Measurements from ENCODE around the gene MYEOV.

MYEOV gene

DNA sequence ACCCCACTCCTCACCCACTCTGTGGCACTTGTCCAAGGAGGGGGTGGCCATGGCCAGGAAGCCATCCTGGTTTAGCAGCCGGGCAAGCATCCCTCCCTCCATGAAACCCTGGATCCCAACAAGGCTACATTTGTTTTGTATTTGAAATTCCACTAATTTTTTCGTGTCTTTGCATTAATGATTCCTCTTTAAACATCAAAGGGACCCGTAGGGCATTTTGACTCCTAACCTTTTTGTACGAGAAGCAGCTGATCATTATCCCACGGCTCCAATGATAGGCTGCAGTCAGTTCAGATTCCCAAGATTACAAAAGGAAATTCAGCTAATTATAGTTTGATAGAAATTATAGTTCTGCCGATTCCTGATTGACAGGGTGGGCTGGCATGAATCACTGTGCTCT is 10.7 kb downstream of the MYEOV start:
- no peak for DNase-seq

DNA sequence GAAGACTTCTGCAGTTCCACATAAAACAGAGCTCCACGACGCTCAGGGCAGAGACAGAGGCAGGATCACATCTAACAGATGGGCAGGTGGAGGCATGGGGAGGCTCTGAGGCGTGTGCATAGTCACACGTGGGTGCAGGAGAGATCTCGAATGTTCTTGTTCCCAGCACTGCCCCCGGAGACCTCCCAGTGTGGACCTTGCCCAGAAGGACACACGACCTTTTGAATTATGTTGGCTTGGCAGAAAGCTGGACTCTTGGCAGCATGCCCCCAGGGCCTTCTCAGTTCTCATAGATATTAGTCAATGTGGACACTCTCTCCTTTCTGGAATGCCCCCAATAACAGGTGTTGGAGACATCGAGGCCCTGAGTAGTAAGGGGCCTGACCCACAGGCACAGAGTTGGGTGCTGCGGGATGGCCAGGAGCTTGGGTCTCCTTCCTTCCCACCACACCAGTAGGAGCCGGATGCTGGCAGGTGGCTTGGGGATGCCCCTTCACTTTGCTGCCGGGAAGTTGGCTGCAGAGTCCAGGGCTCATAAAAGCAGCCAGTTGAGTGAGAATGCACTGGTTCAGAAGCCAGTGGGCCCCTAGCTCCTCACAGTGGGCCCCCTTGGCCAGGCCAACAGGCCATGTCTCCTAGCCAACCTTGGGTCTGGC is 12.1 kb downstream of the MYEOV start:
- no peak for DNase-seq

DNA sequence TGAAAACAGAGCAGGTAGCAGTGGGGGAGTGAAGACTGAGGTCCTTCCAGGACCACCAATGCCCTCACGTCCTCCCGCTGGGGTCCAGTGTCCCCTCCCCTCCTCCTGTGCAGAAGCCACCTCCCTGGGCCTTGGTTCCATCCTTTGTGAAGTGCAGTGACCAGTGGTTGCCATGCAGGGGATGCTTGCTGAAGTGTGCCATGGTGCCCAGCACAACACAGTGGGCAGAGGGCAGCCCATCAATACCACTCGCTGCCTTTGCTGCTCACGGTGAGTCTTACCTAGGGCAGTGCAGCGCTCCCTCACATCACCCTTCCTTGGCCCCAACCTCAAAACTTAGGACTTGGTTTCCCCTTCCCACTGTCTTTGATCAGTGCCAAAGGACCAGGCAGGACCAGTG is 12.9 kb downstream of the MYEOV start:
- no peak for DNase-seq

DNA sequence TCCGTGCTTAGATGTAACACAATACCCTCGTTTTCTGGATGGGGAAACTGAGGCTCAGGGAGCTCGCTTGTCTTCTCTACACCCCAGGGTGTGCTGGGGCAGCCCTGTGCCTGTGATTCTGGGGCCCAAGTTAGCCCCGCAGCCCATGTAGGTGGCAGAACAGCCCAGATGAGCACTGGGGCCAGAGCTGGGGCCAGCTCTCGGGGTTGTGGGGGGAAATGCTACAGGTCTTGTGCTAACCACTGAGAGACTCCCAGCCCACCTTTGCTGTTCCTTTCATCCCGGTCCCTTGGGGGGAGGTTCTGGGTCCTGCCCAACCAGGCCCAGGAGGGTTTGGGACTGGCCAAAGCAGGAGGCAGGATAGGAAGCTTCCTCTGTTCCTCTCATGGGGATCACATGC is 13.5 kb downstream of the MYEOV start:
- DNase-seq: no peak

DNA sequence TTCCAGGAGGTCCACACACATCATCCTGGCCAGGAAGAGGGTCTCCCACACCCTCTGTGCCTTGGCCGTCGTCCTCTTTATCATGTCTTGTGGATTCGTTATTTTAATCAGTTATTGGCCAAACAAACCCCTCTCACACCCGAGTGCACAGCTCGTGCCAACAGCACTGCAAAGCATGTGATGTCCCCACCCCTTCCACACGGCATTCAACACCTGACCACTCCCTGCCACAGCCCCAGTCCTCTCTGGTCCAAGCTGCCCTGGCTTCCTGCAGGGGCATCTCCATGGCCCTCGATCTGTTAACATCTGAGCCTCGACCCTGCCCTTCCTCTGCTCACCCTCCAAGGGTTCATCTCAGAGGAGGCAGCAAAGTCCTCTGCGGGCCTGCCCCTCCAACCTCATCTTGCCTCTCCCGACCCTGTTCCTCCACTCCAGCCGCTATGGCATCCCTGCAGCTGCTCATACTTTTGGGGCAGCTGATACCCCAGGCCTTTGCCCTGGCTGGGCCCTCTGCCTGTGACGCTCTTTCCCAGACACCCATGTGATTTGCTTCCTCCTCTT is 14.0 kb downstream of the MYEOV start:
- no peak for DNase-seq

DNA sequence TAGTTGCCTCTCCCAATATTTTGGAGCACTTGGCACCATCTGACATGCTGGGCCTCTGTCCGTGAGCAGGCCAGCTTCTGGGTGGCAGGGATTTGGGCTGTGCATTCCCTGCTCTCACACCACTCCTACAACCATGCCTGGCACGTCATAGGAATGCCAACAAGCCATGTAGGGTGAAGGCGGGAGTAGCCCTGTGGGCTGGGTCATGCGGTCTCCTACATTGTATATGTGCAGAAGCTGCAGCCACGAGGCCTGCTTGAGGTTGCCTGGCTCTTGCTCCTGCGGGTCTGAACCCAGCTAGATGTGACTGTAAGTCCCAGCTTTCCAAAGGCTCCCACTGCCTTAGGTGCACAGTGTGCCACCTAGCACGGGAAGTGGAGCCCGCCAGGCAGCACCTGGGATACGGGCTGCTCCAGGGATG is 14.5 kb downstream of the MYEOV start:
- no peak for DNase-seq

DNA sequence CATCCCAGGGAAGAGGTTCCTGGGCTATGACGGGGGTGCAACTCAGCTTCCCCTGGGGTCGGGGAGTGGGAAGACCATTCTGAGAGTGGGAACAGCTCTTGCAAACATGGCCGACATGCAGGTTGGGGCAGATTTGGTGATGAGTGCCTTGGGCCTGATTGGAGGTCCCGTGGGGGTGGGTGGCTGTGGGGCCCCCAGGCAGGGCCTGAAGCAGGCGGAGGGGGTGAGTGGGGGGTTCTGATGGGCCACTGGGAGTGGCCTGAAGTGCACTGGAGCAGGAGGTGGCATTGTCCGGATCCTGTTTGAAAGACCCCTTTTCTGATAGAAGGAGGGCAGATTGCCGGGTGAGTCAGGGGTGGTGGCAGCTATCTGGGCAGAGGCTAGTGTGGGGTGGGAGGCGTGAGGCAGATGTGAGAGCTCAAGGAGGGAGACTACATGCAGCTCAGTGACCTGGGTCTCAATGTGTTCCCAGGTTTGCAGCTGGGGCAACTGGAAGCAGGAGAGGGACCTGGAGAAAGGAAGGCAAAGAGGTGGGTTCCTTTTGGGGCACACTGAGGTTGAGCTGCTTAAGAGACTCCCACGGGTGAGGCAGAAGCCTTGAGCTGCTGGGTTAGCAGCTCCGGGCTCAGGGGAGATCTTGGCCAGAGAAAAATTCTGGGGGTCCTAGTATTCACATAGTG is 15.1 kb downstream of the MYEOV start:
- no peak for DNase-seq

DNA sequence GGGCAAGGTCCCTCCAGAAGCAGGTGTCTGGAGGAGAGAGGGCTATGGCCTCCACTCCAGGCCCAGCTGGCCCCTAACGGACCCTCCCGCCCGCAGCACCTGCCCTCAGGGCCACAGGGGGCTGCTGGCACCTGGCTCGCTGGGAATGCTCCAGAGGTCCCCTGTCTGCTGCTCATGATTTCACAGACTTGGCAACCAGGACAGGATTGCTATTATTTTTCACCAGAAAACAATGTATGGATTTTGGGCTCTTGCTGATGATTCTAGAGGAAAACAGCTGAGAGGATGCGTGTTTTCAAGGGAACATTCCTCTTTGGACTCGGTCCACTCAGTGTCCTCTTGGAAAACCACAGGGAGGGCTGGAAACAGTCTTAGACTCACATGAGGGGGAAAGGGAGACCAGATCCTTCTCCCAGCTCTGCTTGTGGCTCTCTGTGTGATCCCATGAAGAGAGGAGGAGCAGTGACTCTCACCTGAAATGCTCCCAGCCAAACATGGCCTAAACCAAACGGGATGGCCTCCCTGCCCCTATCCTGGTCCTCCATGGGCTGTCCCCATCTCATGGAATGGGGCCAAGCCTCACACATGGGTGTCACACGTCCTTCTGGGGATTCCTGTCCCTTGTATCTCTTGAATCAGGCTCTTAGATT is 15.8 kb downstream of the MYEOV start:
- DNase-seq: no peak

DNA sequence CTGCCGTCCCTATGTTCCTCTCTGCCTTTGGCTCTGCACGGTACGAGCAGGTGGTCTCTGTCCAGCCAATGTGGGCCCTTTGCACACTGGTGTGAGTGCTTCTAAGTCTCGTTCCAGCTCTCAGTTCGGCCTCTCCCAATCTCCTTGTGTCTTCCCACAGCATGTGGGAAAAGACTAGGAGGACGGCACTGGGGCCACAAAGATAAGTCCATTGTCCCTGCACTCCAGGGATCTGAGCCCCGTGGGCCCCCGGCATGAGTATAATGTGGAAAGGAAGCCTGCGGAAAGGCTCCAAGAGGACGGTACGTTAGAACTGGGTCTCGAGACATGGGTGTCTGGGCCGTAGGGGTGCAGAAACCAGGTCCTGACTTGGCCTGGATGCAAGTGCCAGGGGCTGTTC is 16.4 kb downstream of the MYEOV start:
- DNase-seq: no peak

DNA sequence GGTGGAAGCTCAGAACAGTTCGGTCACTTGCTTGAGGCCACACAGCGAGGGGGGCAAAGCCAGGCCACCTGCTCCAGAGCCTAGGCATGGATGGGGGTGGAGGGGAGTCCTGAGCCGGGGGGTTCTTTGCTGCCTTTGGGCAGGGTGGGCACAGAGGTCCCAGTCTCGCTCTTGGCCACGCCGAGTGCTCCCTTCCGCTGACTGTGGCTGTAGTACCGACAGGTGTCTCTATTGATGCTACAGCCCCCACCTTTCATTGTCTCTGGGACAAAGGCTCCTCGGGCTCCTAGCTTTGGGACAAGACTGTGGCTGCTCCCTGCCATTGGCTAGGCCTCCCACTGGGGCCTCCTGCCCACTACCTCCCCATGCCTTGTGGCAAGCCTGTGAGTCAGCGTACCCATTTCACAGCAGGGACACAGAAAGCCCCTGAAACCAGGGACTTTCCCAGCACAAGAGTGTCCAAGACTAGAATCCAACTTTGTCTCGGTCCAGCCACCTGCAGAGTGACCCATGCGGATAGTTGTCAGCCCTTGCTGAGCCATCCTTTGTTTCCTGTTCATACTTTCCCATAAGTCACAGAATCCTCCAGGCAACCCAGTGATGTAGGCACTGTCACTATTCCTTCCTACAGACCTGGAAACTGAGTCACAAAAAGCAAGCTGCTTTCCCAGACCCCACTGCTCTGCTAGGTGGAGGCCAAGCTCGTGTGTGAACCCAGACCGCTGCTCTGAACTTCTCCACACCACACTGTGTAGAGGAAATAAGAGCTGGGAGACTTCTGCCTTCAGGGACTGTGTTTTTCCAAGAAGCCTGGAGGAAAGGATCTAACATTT is 17.2 kb downstream of the MYEOV start:
- DNase-seq: no peak

DNA sequence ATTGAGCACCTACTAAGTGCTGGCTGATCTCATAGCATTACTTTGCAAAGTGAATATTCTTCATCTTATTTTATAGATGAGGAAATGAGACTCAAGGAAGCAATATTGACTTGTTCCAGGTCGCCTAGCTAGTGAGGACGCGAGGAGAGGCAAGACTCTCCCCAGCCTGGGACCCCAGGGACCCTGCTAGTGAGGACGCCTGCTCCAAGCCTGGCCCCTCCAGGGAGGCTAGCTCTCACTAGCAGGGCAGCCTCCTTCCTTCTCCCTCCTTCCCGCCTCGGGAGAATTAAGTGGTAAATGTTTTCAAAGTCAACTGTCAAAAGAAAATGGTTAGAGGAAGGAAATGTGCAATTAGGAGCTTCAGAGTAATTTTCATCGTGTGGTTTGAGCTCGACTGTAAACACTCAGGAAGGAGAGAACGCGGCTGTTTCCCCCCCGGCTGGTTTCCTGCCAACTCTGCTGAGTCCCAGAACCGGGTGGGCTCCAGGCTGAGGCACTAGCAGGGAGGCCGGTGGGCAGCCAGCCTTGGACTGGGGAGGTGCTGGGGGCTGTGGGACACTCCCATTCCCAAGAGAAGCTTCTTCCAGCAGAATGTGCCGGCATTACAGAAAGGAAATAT is 17.9 kb downstream of the MYEOV start:
- no peak for DNase-seq

DNA sequence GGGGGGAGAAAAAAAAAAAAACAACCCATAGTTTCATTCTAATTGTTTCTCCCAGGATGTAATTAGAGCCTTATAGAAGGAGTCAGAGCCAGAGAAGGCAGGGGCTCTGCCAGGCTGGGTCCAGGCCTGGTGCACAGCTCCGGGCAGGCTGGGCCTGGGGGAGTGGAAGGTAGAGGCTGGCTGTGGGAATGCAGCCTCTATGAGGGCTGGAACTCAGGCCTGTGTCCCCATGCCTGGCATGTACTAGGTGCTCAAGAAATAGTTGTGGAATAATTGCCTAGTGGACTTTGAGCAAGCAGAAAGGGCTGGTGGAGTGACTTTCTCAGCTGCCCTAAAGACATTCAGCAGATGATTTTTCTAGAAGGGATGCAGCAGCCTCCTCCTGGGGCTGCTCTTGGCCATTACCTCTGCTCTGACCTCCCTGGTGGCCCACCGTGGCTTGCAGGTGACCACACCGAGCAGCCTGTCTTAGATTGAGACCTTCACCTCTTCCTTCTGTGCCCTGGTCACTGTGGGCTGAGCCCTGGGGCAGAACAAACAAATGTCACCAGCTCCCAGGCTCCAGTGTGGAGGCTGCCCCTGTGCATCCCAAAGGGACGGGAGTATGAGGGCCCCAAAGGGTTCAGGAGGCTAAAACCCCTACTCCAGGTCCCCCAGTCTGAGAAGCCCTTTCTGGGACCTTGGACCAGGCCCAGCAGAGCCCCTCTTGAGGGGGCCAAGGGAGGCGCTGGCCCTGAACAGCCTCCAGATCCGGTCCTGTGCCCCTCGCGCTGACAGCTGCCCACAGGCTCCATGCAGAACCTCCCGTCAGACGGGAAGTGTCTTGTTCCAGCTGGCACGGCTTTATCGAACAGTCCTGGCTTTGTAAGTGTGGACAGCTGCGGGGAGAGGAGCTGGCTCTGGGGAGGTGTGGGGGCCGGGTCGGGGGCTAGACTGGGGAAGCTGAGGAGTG is 18.8 kb downstream of the MYEOV start:
- DNase-seq: no peak

DNA sequence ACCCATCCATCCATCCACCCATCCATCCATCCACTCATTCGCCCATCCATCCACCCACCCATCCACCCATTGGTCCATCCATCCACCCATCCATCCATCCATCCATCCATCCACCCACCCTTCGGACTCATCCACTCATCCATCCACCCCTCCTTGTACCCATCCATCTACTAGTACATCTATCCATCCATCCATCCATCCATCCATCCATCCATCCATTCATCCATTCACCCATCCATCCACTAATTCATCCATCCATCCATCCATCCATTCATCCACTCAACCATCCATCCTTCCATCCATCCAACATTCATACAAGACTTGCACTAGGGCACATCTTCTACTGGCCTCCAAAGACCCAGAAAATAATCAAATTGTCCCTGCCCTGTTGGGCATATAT is 20.0 kb downstream of the MYEOV start:
- no peak for DNase-seq

DNA sequence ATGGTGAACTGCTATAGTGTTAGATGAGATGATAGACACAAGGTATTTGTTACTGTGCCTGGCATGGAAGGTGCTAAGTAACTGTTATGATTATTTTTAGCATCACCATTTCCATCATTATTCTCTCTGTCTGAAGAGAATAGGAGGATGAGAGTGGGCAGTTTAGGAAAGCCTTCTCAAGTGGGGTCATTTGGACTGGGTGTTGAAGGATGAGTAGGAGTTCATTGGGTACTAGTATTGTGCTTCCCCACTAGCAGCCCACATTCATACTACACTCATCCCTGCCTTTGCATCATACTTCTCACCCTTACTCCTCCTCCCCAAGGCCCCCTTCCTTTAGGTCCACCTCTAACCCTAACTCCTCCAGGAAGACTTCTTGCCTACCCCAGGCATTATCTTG is 20.6 kb downstream of the MYEOV start:
- no peak for DNase-seq

DNA sequence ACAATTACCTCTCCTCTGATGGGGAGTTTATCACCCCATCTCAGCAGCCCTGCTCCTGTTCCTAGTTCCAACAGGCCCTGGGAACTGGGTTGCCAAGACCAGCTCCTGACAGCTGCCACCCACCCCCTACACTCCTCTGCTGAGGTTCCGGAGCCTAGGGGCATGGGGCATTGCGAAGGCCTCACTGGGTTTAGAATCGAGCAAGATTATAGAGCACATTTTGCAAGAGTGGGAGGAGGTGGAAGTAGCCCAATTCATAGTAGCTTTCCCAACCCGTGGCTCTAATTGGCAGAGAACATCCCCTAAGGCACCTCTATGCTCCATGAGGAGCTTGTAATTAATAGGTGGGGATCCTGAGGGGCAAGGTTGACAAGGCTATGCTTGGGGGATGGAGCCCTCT is 23.0 kb downstream of the MYEOV start:
- DNase-seq: no peak

DNA sequence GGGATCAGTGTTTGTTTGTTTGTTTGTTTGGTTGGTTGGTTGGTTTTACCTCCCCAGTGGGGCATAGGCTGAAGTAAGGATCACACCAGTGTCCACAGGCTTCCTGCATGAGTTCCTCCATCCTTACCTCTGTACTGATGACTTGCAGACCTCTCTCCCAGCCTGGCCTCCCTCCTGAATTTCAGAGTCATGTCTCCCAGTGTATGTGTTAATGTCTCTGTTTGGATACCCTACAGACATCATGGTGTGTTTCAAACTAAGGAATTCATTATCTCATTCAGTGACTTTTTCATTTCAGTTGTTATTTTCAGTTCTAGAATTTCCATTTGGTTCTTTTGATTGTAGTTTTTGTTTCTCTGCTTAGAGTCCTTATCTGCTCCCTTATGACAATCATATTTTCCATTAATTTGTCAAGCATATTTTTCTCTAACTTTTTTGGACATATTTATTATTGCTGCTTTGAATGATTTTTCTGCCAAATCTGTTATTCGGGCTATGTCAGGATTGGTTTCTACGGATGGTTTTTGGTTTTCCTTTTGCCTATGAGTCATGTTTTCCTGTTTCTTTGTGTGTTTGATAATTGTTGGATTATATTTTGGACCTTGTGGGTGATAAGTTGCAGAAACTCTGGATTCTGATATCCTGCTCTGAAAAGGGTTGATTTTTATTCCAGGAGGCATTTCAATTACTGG is 23.6 kb downstream of the MYEOV start:
- no peak for DNase-seq

DNA sequence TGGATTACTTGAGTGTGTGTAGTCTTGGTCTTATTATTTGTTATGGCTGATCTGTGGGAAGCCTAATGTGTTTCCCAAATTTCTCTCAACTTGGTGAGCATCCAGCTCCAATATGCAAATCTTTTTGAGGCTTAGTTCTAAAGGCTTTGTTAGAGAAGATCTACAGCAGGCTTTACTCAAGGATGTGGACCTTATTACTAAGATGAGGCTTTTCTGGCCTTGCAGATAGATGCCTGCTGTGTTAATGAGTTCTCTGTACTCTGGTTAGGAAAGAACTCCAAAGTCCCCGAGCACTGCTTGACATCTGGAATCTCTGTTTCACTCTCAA is 24.1 kb downstream of the MYEOV start:
- DNase-seq: no peak

DNA sequence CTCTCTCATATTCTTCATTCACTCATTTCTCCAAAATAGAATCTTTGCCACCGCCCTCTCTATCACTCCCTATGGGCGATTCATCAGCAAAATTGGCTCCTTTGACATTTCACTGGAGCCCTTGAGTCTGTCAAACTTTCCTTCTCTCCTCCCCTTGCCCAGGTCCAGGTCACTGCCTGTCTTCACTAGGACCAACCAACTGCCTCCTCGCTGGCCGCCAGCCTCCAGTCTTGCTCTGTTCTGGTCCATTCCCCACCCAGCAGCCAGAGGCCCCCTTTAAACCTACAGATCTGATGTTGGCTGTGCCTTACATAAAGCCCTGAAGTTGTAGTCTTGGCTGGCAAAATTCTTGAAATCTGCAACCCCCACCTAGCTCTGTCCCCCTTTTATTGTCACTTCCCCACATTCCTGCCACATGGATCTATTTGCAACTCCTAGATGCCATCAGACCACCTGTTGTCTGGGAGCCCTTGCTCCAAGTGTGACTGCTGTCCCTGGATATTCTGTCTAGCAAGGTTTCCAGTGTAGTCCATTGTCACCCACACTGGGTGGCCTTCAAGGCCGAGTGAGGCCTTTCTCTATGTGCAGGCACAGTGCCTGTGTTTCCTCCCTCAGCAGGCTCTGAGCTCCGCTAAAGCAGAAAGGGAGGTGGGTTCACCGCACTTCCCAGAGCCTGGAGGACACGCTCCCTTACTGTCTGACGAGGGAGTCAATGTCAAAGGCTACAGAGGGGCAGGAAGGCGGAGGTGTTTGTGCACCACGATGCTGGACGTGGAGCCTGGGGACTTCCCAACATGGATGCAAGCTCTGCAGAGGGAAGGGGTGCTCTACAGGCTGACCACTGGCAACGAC is 25.5 kb downstream of the MYEOV start:
- no peak for DNase-seq

DNA sequence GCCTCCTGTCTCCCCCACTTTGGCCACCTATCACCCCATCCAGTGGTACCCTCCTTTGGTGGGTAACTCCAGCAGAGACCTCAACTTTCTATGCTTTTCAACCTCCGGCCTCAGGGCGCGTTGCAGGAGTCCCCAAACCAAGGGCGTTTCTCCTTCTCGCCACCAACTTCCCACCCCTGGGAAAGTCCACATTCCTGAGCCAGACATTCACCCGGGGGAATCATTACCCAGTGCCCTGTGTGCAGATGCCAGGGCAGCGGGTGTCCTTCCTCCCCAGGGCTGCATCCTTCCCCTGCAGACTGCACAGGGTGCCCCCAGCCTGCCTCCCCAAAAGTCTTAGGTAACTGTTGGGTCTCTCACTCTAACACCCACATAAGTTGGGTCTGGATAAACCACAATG is 26.4 kb downstream of the MYEOV start:
- DNase-seq: no peak
